H1 (cell line): ENCODE results near the gene C20orf144. TPM values are rescaled to one million over a fixed set of nuclear protein-coding genes. Genes with fewer than 3 reads are reported as not detected.

ENCODE experiments used
- CTCF ChIA-PET: fragments of 300-600 bp; sonication (Branson Sonifier 250); formaldehyde crosslinking; loops from one replicate; lab custom pipeline; 2021; ENCODE audit not compliant: partially characterized antibody; lab: Charles Lee
- POLR2A ChIA-PET: fragments of 300-600 bp; sonication (Branson Sonifier 250); formaldehyde crosslinking; loops from one replicate; lab custom pipeline; 2021; ENCODE audit warnings: inconsistent platforms; ENCODE audit not compliant: partially characterized antibody; lab: Charles Lee
- DNase-seq, 2 experiments: peaks; one replicate each; pipeline versions ENCODE4 v3.0.0 to v3.0.0-alpha.2; 2010 to 2022; ENCODE audit warnings: low spot score in 2 of 2, low read depth in 1 of 2, mixed read lengths in 1 of 2
- FAIRE-seq: peaks from 2 replicates; lab custom pipeline; 2011; peaks lifted over from hg19 to GRCh38; lab: Jason Lieb, UNC
- H2AFZ ChIP-seq: 2 replicates; pipeline ENCODE4 v1.8.1; 2012; ENCODE audit warnings: low read length, inconsistent platforms
- H2AK5ac ChIP-seq: 2 replicates; pipeline ENCODE4 v1.6.1; 2013; ENCODE audit warnings: low read depth, low read length
- H2BK120ac ChIP-seq: replicated peaks from 2 replicates; pipeline ENCODE3; 2013; ENCODE audit warnings: low read depth, low read length, inconsistent platforms
- H2BK12ac ChIP-seq: 2 replicates; pipeline ENCODE4 v1.6.1; 2013; ENCODE audit warnings: low read depth, low read length
- H2BK15ac ChIP-seq: 2 replicates; pipeline ENCODE4 v1.6.1; 2013; ENCODE audit warnings: low read length
- H2BK20ac ChIP-seq: 2 replicates; pipeline ENCODE4 v1.6.1; 2013; ENCODE audit warnings: low read length
- H2BK5ac ChIP-seq: 2 replicates; pipeline ENCODE4 v1.6.1; 2013; ENCODE audit warnings: low read depth, low read length
- H3K14ac ChIP-seq: 2 replicates; pipeline ENCODE4 v1.6.1; 2013; ENCODE audit warnings: inconsistent platforms; ENCODE audit not compliant: insufficient read length
- H3K18ac ChIP-seq: 2 replicates; pipeline ENCODE4 v1.6.1; 2013; ENCODE audit warnings: low read length; ENCODE audit errors: extremely low read depth
- H3K23ac ChIP-seq: 2 replicates; pipeline ENCODE4 v1.6.1; 2013; ENCODE audit warnings: inconsistent platforms; ENCODE audit not compliant: insufficient read length
- H3K23me2 ChIP-seq: 2 replicates; pipeline ENCODE4 v1.6.1; 2013; ENCODE audit warnings: low read depth, low read length
- H3K27ac ChIP-seq: 2 replicates; pipeline ENCODE4 v1.6.1; 2011; ENCODE audit warnings: low read depth, low read length, inconsistent platforms
- H3K27me3 ChIP-seq, 4 experiments: replicated peaks in 1 of 4; 1 replicate in 1 of 4; 2 replicates in 3 of 4; pipeline versions ENCODE4 v1.6.1 to v1.8.1; 2011 to 2013; ENCODE audit warnings: low read length in 3 of 4, mild to moderate bottlenecking in 3 of 4, inconsistent platforms in 2 of 4, mixed read lengths in 2 of 4, moderate library complexity in 1 of 4; ENCODE audit not compliant: control insufficient read depth in 3 of 4, insufficient read depth in 3 of 4; ENCODE audit errors: extremely low read depth in 1 of 4
- H3K36me3 ChIP-seq, 4 experiments: 2 replicates each; pipeline versions ENCODE4 v1.6.1 to v1.8.1; 2011 to 2013; ENCODE audit warnings: mild to moderate bottlenecking in 4 of 4, low read length in 3 of 4, moderate library complexity in 2 of 4, control low read depth in 1 of 4, inconsistent platforms in 1 of 4; ENCODE audit not compliant: insufficient read depth in 4 of 4, control insufficient read depth in 2 of 4
- H3K4ac ChIP-seq: replicated peaks from 2 replicates; pipeline ENCODE3; 2013; ENCODE audit warnings: low read length, low read depth, mixed read lengths, inconsistent platforms; ENCODE audit not compliant: insufficient read length
- H3K4me1 ChIP-seq, 4 experiments: replicated peaks in 1 of 4; 1 replicate in 1 of 4; 2 replicates in 3 of 4; pipeline versions ENCODE4 v1.6.1 to v1.8.1; 2011 to 2013; ENCODE audit warnings: low read length in 3 of 4, inconsistent platforms in 2 of 4, mixed read lengths in 1 of 4; ENCODE audit not compliant: insufficient read depth in 4 of 4, control insufficient read depth in 3 of 4
- H3K4me2 ChIP-seq, 2 experiments: 2 replicates each; pipeline versions ENCODE4 v1.6.1 to v1.8.1; 2011 to 2013; ENCODE audit warnings: low read depth in 2 of 2, low read length in 2 of 2, control low read depth in 1 of 2, inconsistent platforms in 1 of 2, mild to moderate bottlenecking in 1 of 2; ENCODE audit not compliant: insufficient read depth in 1 of 2
- H3K4me3 ChIP-seq, 4 experiments: fragments of 200-600, 300-600 bp in 1 of 4; sonication (generic), shearing (Covaris generic), sonication (Bioruptor Twin) in 1 of 4; 2 replicates each; pipeline versions ENCODE4 v1.5.1 to v1.8.1; 2011 to 2016; ENCODE audit warnings: low read length in 4 of 4, low read depth in 3 of 4, control low read depth in 2 of 4, inconsistent platforms in 2 of 4, mild to moderate bottlenecking in 2 of 4, mixed read lengths in 1 of 4, moderate library complexity in 1 of 4; ENCODE audit not compliant: insufficient read depth in 2 of 4; ENCODE audit errors: extremely low read depth in 1 of 4
- H3K56ac ChIP-seq: replicated peaks from 2 replicates; pipeline ENCODE3; 2013; ENCODE audit warnings: low read depth, mild to moderate bottlenecking, mixed read lengths, low read length, inconsistent platforms; ENCODE audit not compliant: insufficient read length
- H3K79me1 ChIP-seq: 2 replicates; pipeline ENCODE4 v1.6.1; 2013; ENCODE audit warnings: low read depth, low read length, control low read depth
- H3K79me2 ChIP-seq, 2 experiments: 2 replicates each; pipeline versions ENCODE4 v1.6.1 to v1.8.1; 2012 to 2013; ENCODE audit warnings: low read length in 2 of 2, mild to moderate bottlenecking in 2 of 2, inconsistent platforms in 1 of 2; ENCODE audit not compliant: insufficient read depth in 2 of 2, control insufficient read depth in 1 of 2
- H3K9ac ChIP-seq, 4 experiments: replicated peaks in 1 of 4; 1 replicate in 1 of 4; 2 replicates in 3 of 4; pipeline versions ENCODE4 v1.6.1 to v1.8.1; 2011 to 2013; ENCODE audit warnings: low read depth in 3 of 4, low read length in 3 of 4, control low read depth in 2 of 4, mild to moderate bottlenecking in 2 of 4, moderate library complexity in 2 of 4, inconsistent platforms in 1 of 4; ENCODE audit errors: extremely low read depth in 1 of 4
- H3K9me3 ChIP-seq, 2 experiments: 2 replicates each; pipeline versions ENCODE4 v1.6.1 to v1.8.1; 2012 to 2013; ENCODE audit warnings: mild to moderate bottlenecking in 2 of 2, moderate library complexity in 2 of 2, control low read depth in 1 of 2, inconsistent platforms in 1 of 2, low read depth in 1 of 2, low read length in 1 of 2, mixed read lengths in 1 of 2; ENCODE audit not compliant: insufficient read depth in 2 of 2
- H4K20me1 ChIP-seq, 2 experiments: replicated peaks in 1 of 2; 2 replicates each; pipeline versions ENCODE3 to v1.8.1; 2011 to 2013; ENCODE audit warnings: inconsistent platforms in 2 of 2, low read length in 2 of 2, mild to moderate bottlenecking in 1 of 2; ENCODE audit not compliant: insufficient read depth in 2 of 2, control insufficient read depth in 1 of 2
- H4K5ac ChIP-seq: 2 replicates; pipeline ENCODE4 v1.6.1; 2013; ENCODE audit warnings: low read length, low read depth, mixed read lengths, inconsistent platforms; ENCODE audit not compliant: insufficient read length
- H4K8ac ChIP-seq: 2 replicates; pipeline ENCODE4 v1.8.0; 2013; ENCODE audit warnings: mild to moderate bottlenecking, moderate library complexity, low read length, inconsistent platforms; ENCODE audit not compliant: insufficient read depth; ENCODE audit errors: extremely low read depth
- H4K91ac ChIP-seq: replicated peaks from 2 replicates; pipeline ENCODE3; 2013; ENCODE audit warnings: low read length, mixed read lengths, inconsistent platforms; ENCODE audit not compliant: insufficient read length
- EP300 ChIP-seq, 2 experiments: IDR thresholded peaks; 1 replicate in 1 of 2; 2 replicates in 1 of 2; pipeline ENCODE4 v1.6.1; 2011 to 2012; ENCODE audit warnings: low read depth in 2 of 2, low read length in 2 of 2, mild to moderate bottlenecking in 2 of 2, borderline replicate concordance in 1 of 2, inconsistent platforms in 1 of 2, moderate library complexity in 1 of 2
- FOSL1 ChIP-seq: IDR thresholded peaks from 2 replicates; pipeline ENCODE4 v1.6.1; 2011; ENCODE audit warnings: mild to moderate bottlenecking, low read depth, low read length, moderate library complexity; ENCODE audit not compliant: insufficient read depth
- WGBS, 2 experiments: shearing (Covaris generic) in 1 of 2; methylation state at CpG; one replicate each; pipeline versions ENCODE4 v1.1.6 to v1.1.7; 2013 to 2015; ENCODE audit warnings: low lambda C conversion rate in 2 of 2, mixed read lengths in 2 of 2, inconsistent platforms in 1 of 2, low coverage in 1 of 2, missing lambda C conversion rate in 1 of 2; ENCODE audit not compliant: insufficient replicate concordance in 2 of 2, insufficient coverage in 1 of 2, insufficient read length in 1 of 2; ENCODE audit errors: extremely low coverage in 1 of 2, missing lambda C conversion rate in 1 of 2; 5-methylcytosine and 5-hydroxymethylcytosine counted together
- polyA plus RNA-seq, 7 experiments: library from polyadenylated mRNA; depleted of rRNA in 3 of 7; stranded (reverse) in 5 of 7; unstranded in 2 of 7; fragments of >200 nt in 5 of 7; fragments of 200-250 nt in 2 of 7; gene quantifications; 1 replicate in 5 of 7; 2 replicates in 1 of 7; 4 replicates in 1 of 7; pipeline versions ENCODE4 v1.2.1 to v1.2.3, GENCODE V29; 2011 to 2013; ENCODE audit warnings: missing spikeins in 2 of 7, mixed read lengths in 2 of 7
- total RNA-seq: library from RNA; stranded (reverse); fragmentation: NEBNext Ultra II Directional; extraction: Animal tissue kit (Norgen Biotek cat#: 25700); gene quantifications from 2 replicates; pipeline ENCODE4 v1.2.1, GENCODE V29; 2021
- TF ChIP-seq, protein P1 (sequence below), 3 experiments: IDR thresholded peaks; 1 replicate in 2 of 3; 2 replicates in 1 of 3; pipeline versions ENCODE4 v1.5.1 to v1.6.1; 2011; ENCODE audit warnings: low read length in 3 of 3, mild to moderate bottlenecking in 3 of 3, inconsistent platforms in 2 of 3, low read depth in 1 of 3, moderate library complexity in 1 of 3; ENCODE audit not compliant: insufficient read depth in 1 of 3; ENCODE audit errors: control extremely low read depth in 1 of 3

C20orf144 gene
- total and polyA plus RNA-seq, 2 of the 8 experiments (the other 6 are each of a cell fraction or from before 2014, with no cell fraction given) = 0.21 to 0.24 TPM

GRCh38 chr20:33622705-33623365 is 39.3 kb upstream of the C20orf144 start:
- no peak overlapping the region for H2BK120ac ChIP-seq
- H4K91ac ChIP-seq = no peak overlapping the region
- no peak overlapping the region for H3K23ac ChIP-seq
- H2AFZ ChIP-seq = no peak overlapping the region
- peaks cover 0 to 10% (median 2%) of the 10 kb centered on the region in 4 experiments; a peak in 4 of 8 replicates for H3K36me3 ChIP-seq
- H3K14ac ChIP-seq = no peak overlapping the region
- no peak overlapping the region for H3K27ac ChIP-seq
- CTCF ChIA-PET = interaction anchor here (0.8 to 1.4 kb wide), 4 partner anchors 10 to 159 kb away, joined by 3 read pairs; no protein-coding TSS in a partner anchor
- DNase-seq (no peak), FAIRE-seq (no peak)
- H3K27me3 ChIP-seq = no peaks in the 10 kb centered on the region
- no peak overlapping the region for H3K18ac ChIP-seq
- H4K8ac ChIP-seq = no peak overlapping the region; the same call in 1 of the 2 replicates
- no peaks in the 10 kb centered on the region for H3K23me2 ChIP-seq
- no peak overlapping the region for H3K9ac ChIP-seq
- no peak overlapping the region for H4K5ac ChIP-seq
- H3K9me3 ChIP-seq = no peaks in the 10 kb centered on the region
- no peak overlapping the region for H3K4me2 ChIP-seq
- H3K4ac ChIP-seq = no peak overlapping the region
- no peak overlapping the region for H2BK20ac ChIP-seq
- H3K79me1 ChIP-seq = no peaks in the 10 kb centered on the region
- H3K4me3 ChIP-seq = no peak overlapping the region
- no peaks in the 10 kb centered on the region for H4K20me1 ChIP-seq
- H2BK5ac ChIP-seq = no peak overlapping the region
- no peaks in the 10 kb centered on the region for H3K79me2 ChIP-seq
- H2BK12ac ChIP-seq = no peak overlapping the region
- H3K56ac ChIP-seq = no peak overlapping the region
- H3K4me1 ChIP-seq = no peaks in the 10 kb centered on the region
- POLR2A ChIA-PET = no interaction called here
- no peak overlapping the region for H2BK15ac ChIP-seq
- no peak for TF ChIP-seq FOSL1
- TF ChIP-seq, protein P1, sequence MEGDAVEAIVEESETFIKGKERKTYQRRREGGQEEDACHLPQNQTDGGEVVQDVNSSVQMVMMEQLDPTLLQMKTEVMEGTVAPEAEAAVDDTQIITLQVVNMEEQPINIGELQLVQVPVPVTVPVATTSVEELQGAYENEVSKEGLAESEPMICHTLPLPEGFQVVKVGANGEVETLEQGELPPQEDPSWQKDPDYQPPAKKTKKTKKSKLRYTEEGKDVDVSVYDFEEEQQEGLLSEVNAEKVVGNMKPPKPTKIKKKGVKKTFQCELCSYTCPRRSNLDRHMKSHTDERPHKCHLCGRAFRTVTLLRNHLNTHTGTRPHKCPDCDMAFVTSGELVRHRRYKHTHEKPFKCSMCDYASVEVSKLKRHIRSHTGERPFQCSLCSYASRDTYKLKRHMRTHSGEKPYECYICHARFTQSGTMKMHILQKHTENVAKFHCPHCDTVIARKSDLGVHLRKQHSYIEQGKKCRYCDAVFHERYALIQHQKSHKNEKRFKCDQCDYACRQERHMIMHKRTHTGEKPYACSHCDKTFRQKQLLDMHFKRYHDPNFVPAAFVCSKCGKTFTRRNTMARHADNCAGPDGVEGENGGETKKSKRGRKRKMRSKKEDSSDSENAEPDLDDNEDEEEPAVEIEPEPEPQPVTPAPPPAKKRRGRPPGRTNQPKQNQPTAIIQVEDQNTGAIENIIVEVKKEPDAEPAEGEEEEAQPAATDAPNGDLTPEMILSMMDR (IDR thresholded peaks at IDR 0.05; ENCODE audit: control extremely low read depth in 1 of 3, insufficient read depth in 1 of 3, low read depth in 1 of 3, low read length in 3 of 3) = no peak
- no peak for TF ChIP-seq EP300 (IDR thresholded peaks at IDR 0.05; ENCODE audit: borderline replicate concordance in 1 of 2, low read depth in 2 of 2, low read length in 2 of 2)
- 88% methylated on average over 10 of the region's 10 CpGs; no CpG with 5 or more reads in 1 of the 2 experiments for WGBS, 2 experiments
- no peak overlapping the region for H2AK5ac ChIP-seq
